GM13976 (cell line): ENCODE results near the gene HNRNPA1L2.
"Not testable (repeated sequence)": the region's sequence is repeated elsewhere in the genome, so short reads cannot be mapped to it uniquely, and the experiment has no call there.

Experiments
- DNase-seq: peaks from one replicate; pipeline ENCODE4 v3.0.0; 2012; ENCODE audit warnings: low spot score
- in situ Hi-C: fragments of 300-500 bp; cut with MboI; formaldehyde crosslinking; loops from one replicate; pipeline ENCODE4 v1.12.0; 2022; ENCODE audit warnings: low sequenced_read_pairs, mixed read lengths, inconsistent platforms; ENCODE audit not compliant: unreplicated experiment
- TF ChIP-seq, protein P1 (sequence below): IDR thresholded peaks from 2 replicates; pipeline ENCODE4 v1.5.1; 2012; ENCODE audit warnings: borderline replicate concordance, mild to moderate bottlenecking; ENCODE audit not compliant: insufficient read depth; ENCODE audit errors: extremely low read depth, missing control alignments, control extremely low read depth

The HNRNPA1L2 gene

DNA sequence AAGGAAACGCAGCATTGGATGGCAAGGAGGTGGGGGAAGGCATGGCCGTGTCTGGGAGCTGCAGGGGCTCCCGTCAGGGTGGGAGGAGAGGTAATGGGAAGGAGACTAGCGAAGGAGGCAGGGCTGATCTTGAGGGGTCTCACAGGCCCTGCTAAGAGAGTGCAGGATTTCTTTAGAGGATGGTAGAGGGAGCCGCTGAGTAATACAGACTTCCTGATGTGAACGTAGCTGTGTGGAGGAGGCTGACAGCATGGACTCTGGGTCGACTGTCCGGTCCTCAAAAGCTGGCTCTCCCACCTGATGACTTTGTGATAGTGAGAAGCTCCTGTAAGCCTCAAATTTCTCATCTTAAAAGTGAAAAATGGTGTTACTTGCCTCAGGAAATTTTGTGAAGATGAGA lies 34.0 kb upstream of the HNRNPA1L2 start:
- not testable (repeated sequence) for DNase-seq
- in situ Hi-C loops, result loop anchor here (25.0 kb wide), 1 partner anchor 204 kb away; no protein-coding TSS in a partner anchor

DNA sequence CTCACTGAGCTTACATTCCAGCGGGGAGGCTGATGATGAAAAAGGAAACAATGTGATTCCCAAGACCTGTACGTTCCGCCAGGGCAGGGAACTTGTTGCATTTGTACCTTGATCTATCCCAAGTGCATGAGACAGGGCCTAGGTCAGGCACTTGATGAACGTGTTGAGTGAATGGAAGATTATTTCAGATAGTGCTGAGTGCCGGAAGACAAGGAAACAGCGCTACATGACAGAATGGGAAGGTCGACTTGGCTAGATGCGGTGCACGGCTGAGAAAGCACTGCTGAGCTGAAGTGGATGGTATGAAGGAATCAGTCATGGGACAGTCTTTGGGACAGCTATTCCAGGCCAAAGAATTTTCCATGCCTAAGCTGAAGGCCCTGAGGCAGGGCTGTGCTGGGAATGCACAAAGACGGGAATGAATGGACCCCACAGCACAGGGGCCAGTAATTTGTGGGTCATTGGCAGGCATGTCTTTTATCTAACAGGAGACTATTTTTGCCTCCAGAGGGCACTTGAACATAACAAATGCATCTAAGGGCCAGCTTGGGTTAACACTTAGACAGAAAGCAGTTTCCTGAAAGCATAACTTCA lies 33.1 kb upstream of the HNRNPA1L2 start:
- TF ChIP-seq, protein P1, sequence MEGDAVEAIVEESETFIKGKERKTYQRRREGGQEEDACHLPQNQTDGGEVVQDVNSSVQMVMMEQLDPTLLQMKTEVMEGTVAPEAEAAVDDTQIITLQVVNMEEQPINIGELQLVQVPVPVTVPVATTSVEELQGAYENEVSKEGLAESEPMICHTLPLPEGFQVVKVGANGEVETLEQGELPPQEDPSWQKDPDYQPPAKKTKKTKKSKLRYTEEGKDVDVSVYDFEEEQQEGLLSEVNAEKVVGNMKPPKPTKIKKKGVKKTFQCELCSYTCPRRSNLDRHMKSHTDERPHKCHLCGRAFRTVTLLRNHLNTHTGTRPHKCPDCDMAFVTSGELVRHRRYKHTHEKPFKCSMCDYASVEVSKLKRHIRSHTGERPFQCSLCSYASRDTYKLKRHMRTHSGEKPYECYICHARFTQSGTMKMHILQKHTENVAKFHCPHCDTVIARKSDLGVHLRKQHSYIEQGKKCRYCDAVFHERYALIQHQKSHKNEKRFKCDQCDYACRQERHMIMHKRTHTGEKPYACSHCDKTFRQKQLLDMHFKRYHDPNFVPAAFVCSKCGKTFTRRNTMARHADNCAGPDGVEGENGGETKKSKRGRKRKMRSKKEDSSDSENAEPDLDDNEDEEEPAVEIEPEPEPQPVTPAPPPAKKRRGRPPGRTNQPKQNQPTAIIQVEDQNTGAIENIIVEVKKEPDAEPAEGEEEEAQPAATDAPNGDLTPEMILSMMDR, result peak; percentile 54
- peak; percentile 41 for DNase-seq
- in situ Hi-C loops, result loop anchor here (25.0 kb wide), 1 partner anchor 203 kb away; no protein-coding TSS in a partner anchor

DNA sequence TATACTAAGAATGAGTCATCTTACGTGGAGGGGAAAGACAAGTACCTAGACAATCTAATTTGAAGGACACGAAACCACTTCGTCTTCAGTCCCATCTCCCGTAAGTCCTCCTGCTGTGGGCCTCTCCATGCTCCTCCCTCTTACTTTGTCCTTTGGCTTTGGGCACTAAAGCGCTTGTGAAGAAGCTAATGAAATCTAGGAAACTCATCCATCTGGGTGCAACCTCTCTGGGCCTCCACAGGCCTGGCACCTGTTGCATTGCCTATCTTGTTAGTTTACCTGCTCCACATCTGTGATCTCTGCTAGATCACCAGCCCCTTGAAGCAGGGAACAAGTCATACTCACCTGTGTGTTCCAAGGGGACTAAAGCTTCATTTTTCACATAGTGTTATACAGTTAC lies 32.1 kb upstream of the HNRNPA1L2 start:
- in situ Hi-C loops, result loop anchor here (25.0 kb wide), 1 partner anchor 202 kb away; no protein-coding TSS in a partner anchor
- not testable (repeated sequence) for DNase-seq

DNA sequence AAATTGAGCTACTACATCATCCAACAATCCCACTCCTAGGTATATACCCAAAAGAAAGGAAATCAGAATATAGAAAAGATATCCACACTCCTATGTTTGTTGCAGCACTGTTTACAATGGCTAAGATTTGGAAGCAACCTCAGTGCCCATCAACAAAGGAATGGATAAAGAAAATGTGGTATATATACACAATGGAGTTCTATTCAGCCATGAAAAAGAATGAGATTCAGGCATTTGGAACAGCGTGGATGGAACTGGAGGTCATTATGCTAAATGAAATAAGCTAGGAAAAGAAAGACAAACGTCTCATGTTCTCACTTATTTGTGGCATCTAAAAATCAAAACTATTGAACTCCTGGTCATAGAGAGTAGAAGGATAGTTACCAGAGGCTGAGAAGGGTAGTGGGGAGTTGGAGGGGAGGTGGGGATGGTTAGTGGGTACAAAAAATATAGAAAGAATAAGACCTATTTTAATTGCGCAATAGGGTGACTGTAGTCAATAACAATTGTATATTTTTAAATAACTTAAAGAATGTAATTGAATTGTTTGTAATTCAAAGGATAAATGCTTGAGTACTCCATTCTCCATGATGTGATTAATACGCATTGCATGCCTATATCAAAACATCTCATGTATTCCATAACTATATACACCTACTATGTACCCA lies 27.0 kb upstream of the HNRNPA1L2 start:
- in situ Hi-C loops, result loop anchor here (25.0 kb wide), 1 partner anchor 197 kb away; no protein-coding TSS in a partner anchor
- no peak for DNase-seq
- TF ChIP-seq, protein P1, result no peak

DNA sequence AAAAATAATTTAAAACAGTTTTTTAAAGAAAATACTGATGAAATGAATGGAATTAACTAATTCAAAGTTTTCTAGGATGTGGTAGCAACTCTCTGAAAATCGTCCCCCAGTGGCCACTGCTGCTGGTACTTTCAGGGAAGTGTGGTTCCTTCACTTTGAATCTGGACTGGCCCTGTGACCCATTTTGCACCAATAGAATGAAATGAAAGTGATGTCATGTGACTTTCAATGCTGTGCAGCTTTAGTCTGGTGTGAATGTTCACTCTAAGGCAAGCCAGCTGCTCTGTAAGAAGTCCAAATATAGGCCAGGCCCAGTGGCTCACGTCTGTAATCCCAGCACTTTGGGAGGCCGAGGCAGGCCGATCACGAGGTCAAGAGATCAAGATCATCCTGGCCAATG lies 26.4 kb upstream of the HNRNPA1L2 start:
- peak; percentile 30 for DNase-seq
- in situ Hi-C loops, result loop anchor here (25.0 kb wide), 1 partner anchor 196 kb away; no protein-coding TSS in a partner anchor
- TF ChIP-seq, protein P1, result no peak

DNA sequence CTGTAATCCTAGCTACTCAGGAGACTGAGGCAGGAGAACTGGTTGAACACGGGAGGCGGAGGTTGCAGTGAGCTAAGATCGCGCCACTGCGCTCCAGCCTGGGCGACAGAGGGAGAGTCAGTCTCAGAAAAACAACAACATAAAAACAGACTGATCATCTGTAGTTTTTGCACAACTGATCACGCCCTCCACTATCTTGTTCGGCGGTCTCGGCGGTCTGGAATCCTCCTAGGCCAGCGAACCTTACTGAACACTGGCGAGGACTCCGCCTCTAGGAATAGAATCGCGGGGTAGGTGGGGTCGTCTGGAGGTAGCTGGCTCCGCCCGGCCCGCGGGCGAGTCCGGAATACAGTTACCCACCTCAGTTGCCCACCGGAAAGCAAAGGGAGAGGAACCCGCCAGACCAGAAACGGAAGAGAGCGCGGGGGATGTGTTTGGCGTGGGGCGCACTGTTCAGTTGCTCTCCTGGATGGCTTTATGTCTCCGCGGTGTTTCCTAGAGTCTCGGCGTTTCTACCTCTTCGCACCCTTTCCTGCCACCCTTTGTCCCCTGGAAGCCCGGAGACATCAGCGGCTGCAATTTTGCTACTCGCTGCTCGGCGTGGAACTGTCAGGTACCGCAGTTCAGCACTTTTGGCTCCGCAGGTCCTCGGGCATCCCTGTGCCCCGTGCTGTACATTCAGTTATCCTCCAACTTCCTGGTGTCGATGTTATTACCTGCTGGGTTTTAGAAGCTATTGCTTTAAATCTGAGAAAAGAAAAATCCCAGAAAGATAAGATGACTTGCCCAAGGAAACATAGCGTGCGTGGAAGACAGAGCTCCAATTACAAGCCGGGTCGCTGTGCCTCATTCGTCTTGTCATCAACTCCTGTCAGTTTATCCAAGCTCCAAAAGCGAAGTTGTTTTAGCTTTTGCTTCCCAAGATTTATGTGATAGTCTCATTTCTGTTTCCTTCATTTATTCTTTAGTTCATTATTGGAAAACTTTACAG lies 24.9 kb upstream of the HNRNPA1L2 start:
- DNase-seq, result peak; percentile 87
- in situ Hi-C loops, result loop anchor here (25.0 kb wide), 1 partner anchor 195 kb away; no protein-coding TSS in a partner anchor
- TF ChIP-seq, protein P1, result no peak

DNA sequence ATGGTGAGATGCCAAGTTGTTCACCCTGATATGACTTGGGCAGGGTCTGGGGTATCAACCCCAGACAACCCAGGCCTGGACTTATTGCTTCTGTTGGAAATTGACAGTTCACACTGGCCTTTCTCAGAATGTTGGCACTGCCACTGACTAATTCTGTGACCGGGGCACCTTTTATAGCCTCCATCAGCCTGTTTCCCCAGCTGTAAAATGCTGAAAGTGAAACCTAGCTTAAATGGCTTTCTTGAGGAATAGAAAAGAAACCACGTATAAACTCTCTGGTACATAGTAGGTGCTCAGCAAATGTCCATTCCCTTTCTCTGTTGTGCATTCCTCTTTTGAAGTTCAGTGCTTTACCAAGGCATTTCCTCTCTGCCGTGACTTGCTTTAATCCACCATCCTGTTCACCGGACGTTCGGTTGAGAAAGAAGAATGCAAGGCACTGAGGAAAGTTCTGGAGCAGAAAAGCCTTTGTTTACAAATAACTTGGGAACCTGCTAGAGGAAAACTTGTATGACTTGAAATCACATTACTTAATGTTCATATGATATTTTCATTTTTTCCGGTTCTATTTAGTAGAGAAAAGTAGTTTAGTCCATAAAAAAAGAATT lies 11.0 kb upstream of the HNRNPA1L2 start:
- DNase-seq, in situ Hi-C loops: not testable (repeated sequence)
